ENCODE results near the gene CRACR2B. TPM values are rescaled to one million over a fixed set of nuclear protein-coding genes. Genes with fewer than 3 reads are reported as not detected.

Gene CRACR2B
- total RNA-seq, 1 experiment from 2014 or later = 11.8 TPM

DNA sequence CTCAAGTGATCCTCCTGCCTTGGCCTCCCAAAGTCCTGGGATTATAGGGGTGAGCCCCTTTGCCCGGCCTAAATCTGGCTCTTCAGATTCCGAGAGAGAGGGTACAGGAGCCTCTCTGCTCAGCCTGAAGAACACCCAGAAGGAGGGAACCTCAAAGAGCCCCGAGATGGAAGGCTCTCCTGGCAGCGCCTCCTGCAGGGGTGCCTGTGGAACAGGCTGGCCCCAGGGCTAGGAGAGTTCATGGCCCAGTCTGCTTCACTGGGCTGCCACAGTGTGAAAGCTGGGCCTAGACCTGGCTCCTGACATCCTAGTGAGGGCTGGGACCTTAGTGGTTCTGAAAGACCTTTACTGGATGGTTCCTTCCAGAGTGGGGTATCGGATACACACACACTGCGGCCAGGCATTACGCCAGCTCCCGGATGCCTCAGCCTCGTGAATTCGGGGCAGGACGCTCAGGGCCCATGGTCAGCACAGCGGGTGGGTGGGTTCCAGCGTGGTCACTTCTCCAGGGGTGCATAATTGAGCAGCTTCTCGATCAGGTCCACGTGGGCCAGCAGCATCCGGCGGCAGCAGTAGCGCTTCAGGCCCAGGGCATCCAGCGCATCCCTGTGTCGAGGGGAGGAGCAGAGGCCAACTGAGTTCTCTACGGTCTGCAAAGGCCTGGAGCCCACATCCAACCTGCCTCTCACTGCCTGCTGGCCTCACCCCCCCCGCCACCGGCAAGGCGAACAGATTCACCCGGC is 12.3 kb downstream of the CRACR2B start:
- CTCF ChIA-PET = no interaction called here

More for the DNA sequence above, 12.3 kb downstream of the CRACR2B start:
- Histone ChIP-seq H3K4me2 (ENCODE audit: low read length) (peak overlapping the region; percentile 92), H3K27ac (ENCODE audit: low read depth, low read length) (peak overlapping the region; percentile 97), H4K20me1 (ENCODE audit: insufficient read depth) (peaks cover 17% of the 10 kb centered on the region; the same call in 1 of the 2 replicates), H3K4me1 (ENCODE audit: control insufficient read depth in 1 of 2, insufficient read depth in 2 of 2, low read length in 2 of 2) (peaks cover 33 to 73% of the 10 kb centered on the region in 2 experiments), H3K9me3 (ENCODE audit: control insufficient read depth in 1 of 2, insufficient read depth in 1 of 2, low read depth in 1 of 2, low read length in 2 of 2) (no peaks in the 10 kb centered on the region), H2AFZ (ENCODE audit: low read depth, low read length, poor library complexity, severe bottlenecking) (no peak overlapping the region), H3K79me2 (ENCODE audit: insufficient read depth, low read length) (peaks cover 74% of the 10 kb centered on the region), H3K4me3 (replicated peaks in 1 of 2; ENCODE audit: low read depth in 1 of 2, low read length in 2 of 2) (peak overlapping the region; percentile 66 to 98), H3K36me3 (ENCODE audit: control insufficient read depth in 1 of 2, insufficient read depth in 2 of 2, low read length in 2 of 2) (peaks cover 3 to 44% of the 10 kb centered on the region in 2 experiments; a peak in 3 of 4 replicates), H3K27me3 (ENCODE audit: insufficient read depth, low read length) (no peaks in the 10 kb centered on the region), H3K9ac (ENCODE audit: low read length) (peak overlapping the region; percentile 99), H3K9me2 (ENCODE audit: insufficient read depth) (no peaks in the 10 kb centered on the region)
- ChIA-PET RAD21 (ENCODE audit: low non-redundant PET in 1 of 2, low total read pairs in 2 of 2, uncharacterized antibody in 2 of 2, unreplicated experiment in 2 of 2) (no interaction called here), POLR2A (interaction anchor here (0.5 to 0.7 kb wide), 2 partner anchors 11 to 20 kb away, joined by 3 read pairs; no protein-coding TSS in a partner anchor)
- DNase-seq (ENCODE audit: low read depth, low spot score) = no peak
- intact Hi-C loops (cut with micrococcal nuclease) = loop anchor here (5.0 kb wide), 1 partner anchor 33 kb away; the partner anchor contains the start of genes PIDD1 and RPLP2
- peak; percentile 10; the same call in 1 of the 2 replicates for ATAC-seq
- no TSS peak for BruUV-seq (replicated peaks)
- TF ChIP-seq, protein P1, sequence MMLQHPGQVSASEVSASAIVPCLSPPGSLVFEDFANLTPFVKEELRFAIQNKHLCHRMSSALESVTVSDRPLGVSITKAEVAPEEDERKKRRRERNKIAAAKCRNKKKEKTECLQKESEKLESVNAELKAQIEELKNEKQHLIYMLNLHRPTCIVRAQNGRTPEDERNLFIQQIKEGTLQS (IDR thresholded peaks at IDR 0.05) = no peak
- TF ChIP-seq, protein P2, sequence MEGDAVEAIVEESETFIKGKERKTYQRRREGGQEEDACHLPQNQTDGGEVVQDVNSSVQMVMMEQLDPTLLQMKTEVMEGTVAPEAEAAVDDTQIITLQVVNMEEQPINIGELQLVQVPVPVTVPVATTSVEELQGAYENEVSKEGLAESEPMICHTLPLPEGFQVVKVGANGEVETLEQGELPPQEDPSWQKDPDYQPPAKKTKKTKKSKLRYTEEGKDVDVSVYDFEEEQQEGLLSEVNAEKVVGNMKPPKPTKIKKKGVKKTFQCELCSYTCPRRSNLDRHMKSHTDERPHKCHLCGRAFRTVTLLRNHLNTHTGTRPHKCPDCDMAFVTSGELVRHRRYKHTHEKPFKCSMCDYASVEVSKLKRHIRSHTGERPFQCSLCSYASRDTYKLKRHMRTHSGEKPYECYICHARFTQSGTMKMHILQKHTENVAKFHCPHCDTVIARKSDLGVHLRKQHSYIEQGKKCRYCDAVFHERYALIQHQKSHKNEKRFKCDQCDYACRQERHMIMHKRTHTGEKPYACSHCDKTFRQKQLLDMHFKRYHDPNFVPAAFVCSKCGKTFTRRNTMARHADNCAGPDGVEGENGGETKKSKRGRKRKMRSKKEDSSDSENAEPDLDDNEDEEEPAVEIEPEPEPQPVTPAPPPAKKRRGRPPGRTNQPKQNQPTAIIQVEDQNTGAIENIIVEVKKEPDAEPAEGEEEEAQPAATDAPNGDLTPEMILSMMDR (IDR thresholded peaks at IDR 0.05 in 2 of 3, conservative IDR thresholded peaks at IDR 0.05 in 1 of 3; ENCODE audit: borderline replicate concordance in 1 of 3, insufficient read depth in 1 of 3, low read depth in 2 of 3, low read length in 2 of 3) = peak in 2 of 3 experiments; percentile 70 to 72; a peak in 4 of 6 replicates

Measured in HCT116 (cell line).